PC-9 (cell line): ENCODE measurements around the gene IVNS1ABP. TPM values are rescaled to one million over a fixed set of nuclear protein-coding genes. Genes with fewer than 3 reads are reported as not detected.

Experiments
- BruUV-seq: library from RNA; stranded (reverse); fragments of 400-500 nt; replicated peaks from 2 replicates; lab custom pipeline; 2021; lab: Mats Ljungman, UMichigan
- CTCF ChIA-PET: fragments of 300-600 bp; sonication (Branson Sonifier 250); formaldehyde crosslinking; loops from one replicate; lab custom pipeline; 2022; ENCODE audit warnings: antibody characterized with exemption; lab: Charles Lee
- POLR2A ChIA-PET: fragments of 300-600 bp; sonication (Branson Sonifier 250); formaldehyde crosslinking; loops from one replicate; lab custom pipeline; 2022; ENCODE audit warnings: antibody characterized with exemption; ENCODE audit not compliant: unreplicated experiment; lab: Charles Lee
- DNase-seq, 2 experiments: peaks; one replicate each; pipeline versions ENCODE4 v3.0.0 to v3.0.0-alpha.2; 2015 to 2022; ENCODE audit warnings: mixed read lengths in 1 of 2
- H2AFZ ChIP-seq: fragments of 200-600 bp; sonication (generic); 2 replicates; pipeline ENCODE4 v1.8.1; 2017; ENCODE audit warnings: antibody characterized with exemption
- H3F3A ChIP-seq: fragments of 200-600 bp; sonication (generic); 2 replicates; pipeline ENCODE4 v1.8.1; 2017; ENCODE audit warnings: antibody characterized with exemption, mild to moderate bottlenecking, low read depth; ENCODE audit not compliant: insufficient read depth
- H3K27ac ChIP-seq: fragments of 200-600 bp; sonication (generic); 2 replicates; pipeline ENCODE4 v1.6.1; 2016; ENCODE audit warnings: mixed run types
- H3K27me3 ChIP-seq: fragments of 200-600 bp; sonication (generic); 2 replicates; pipeline ENCODE4 v1.6.1; 2016; ENCODE audit warnings: low read depth, mixed run types; ENCODE audit not compliant: insufficient read depth
- H3K36me3 ChIP-seq: fragments of 200-600 bp; sonication (generic); 2 replicates; pipeline ENCODE4 v1.6.1; 2016; ENCODE audit warnings: low read depth, mixed run types
- H3K4me1 ChIP-seq: fragments of 200-600 bp; sonication (generic); replicated peaks from 2 replicates; pipeline ENCODE4 v1.6.1; 2016; ENCODE audit warnings: mixed run types; ENCODE audit not compliant: insufficient read depth
- H3K4me2 ChIP-seq: fragments of 200-600 bp; sonication (generic); 2 replicates; pipeline ENCODE4 v1.6.1; 2017; ENCODE audit warnings: mixed run types
- H3K4me3 ChIP-seq: fragments of 200-600 bp; sonication (generic); 2 replicates; pipeline ENCODE4 v1.6.1; 2016; ENCODE audit warnings: mixed run types
- H3K79me2 ChIP-seq: fragments of 200-600 bp; sonication (generic); 2 replicates; pipeline ENCODE4 v1.6.1; 2017; ENCODE audit warnings: low read depth, mixed run types
- H3K9me2 ChIP-seq: fragments of 200-600 bp; sonication (generic); 2 replicates; pipeline ENCODE4 v1.8.1; 2017; ENCODE audit warnings: mild to moderate bottlenecking; ENCODE audit not compliant: insufficient read depth
- H3K9me3 ChIP-seq: fragments of 200-600 bp; sonication (generic); 2 replicates; pipeline ENCODE4 v1.8.1; 2016; ENCODE audit warnings: low read depth; ENCODE audit not compliant: insufficient read depth
- H4K20me1 ChIP-seq: fragments of 200-600 bp; sonication (generic); 2 replicates; pipeline ENCODE4 v1.8.1; 2017; ENCODE audit not compliant: insufficient read depth
- EZH2 ChIP-seq: fragments of 200-600 bp; sonication (generic); IDR thresholded peaks from 2 replicates; pipeline ENCODE4 v1.8.0; 2017; ENCODE audit warnings: antibody characterized with exemption, low read depth
- intact Hi-C: fragments of 100-400 bp; cut with micrococcal nuclease; formaldehyde crosslinking; loops from one replicate; pipeline ENCODE4 v1.10.0; 2022; ENCODE audit not compliant: unreplicated experiment
- total RNA-seq: library from RNA; stranded (reverse); gene quantifications from 2 replicates; pipeline ENCODE4 v1.2.3, GENCODE V29; 2021
- TF ChIP-seq, protein P1 (sequence below): fragments of 200-600 bp; sonication (generic); conservative IDR thresholded peaks from 2 replicates; pipeline ENCODE4 v1.6.1; 2017; ENCODE audit warnings: mixed run types, antibody characterized with exemption, mild to moderate bottlenecking, moderate library complexity

Gene IVNS1ABP
- total RNA-seq, 1 experiment from 2014 or later: 38.8 TPM

DNA sequence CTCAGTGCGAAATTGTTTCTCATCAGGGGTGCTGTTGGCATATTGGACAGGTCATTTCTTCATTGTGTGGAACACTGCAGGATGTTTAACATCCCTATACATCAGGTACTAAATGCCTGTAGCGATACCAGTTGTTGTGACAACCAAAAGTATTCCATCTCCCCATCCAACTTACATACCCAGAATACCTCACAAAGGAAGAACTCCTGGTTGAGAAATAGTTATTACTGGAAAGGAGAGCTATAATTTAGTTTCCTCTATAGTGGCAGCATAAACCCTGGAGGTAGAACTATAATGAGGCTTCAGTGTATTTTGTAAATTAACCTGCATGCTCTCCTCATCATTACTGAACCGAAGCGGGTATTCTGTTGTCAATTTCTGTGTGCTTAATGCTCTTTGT is 45.1 kb downstream of the IVNS1ABP start:
- POLR2A ChIA-PET: no interaction called here
- CTCF ChIA-PET: no interaction called here

DNA sequence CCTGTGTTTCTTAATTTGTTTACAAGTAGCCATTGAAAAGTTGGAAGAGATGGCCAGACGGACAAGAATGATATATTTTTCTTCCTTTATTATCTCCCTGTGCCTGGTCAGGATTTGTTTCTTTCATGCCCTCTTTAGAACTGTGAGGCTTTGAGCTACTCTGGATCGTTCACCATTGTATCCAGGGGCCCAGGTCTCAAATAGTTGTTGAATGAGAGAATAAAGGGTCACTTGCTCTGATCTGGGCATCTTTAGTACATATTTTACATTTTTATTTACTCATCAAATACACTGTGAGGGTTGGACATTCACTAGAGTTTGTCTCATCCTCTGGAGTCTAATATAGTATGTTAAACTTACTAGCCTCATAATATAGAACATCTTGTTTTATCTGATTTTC is 48.7 kb downstream of the IVNS1ABP start:
- no peak for TF ChIP-seq EZH2
- TF ChIP-seq, protein P1, sequence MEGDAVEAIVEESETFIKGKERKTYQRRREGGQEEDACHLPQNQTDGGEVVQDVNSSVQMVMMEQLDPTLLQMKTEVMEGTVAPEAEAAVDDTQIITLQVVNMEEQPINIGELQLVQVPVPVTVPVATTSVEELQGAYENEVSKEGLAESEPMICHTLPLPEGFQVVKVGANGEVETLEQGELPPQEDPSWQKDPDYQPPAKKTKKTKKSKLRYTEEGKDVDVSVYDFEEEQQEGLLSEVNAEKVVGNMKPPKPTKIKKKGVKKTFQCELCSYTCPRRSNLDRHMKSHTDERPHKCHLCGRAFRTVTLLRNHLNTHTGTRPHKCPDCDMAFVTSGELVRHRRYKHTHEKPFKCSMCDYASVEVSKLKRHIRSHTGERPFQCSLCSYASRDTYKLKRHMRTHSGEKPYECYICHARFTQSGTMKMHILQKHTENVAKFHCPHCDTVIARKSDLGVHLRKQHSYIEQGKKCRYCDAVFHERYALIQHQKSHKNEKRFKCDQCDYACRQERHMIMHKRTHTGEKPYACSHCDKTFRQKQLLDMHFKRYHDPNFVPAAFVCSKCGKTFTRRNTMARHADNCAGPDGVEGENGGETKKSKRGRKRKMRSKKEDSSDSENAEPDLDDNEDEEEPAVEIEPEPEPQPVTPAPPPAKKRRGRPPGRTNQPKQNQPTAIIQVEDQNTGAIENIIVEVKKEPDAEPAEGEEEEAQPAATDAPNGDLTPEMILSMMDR: no peak
- Histone ChIP-seq H4K20me1 (no peaks in the 10 kb centered on the region), H3K36me3 (no peaks in the 10 kb centered on the region), H3F3A (no peaks in the 10 kb centered on the region), H3K9me2 (no peaks in the 10 kb centered on the region), H3K27ac (no peak overlapping the region), H3K9me3 (no peaks in the 10 kb centered on the region), H3K4me2 (no peak overlapping the region), H2AFZ (no peak overlapping the region), H3K4me3 (no peak overlapping the region), H3K27me3 (no peaks in the 10 kb centered on the region), H3K79me2 (no peaks in the 10 kb centered on the region), H3K4me1 (no peaks in the 10 kb centered on the region)
- ChIA-PET CTCF (no interaction called here), POLR2A (no interaction called here)
- DNase-seq: no peak
- intact Hi-C loops: no loop called here
- BruUV-seq: no TSS peak

More for the DNA sequence above, 45.1 kb downstream of the IVNS1ABP start:
- Histone ChIP-seq H2AFZ (no peak overlapping the region), H3K27ac (no peak overlapping the region), H3K36me3 (no peaks in the 10 kb centered on the region), H3K4me1 (no peaks in the 10 kb centered on the region), H3K9me3 (no peaks in the 10 kb centered on the region), H3K9me2 (no peaks in the 10 kb centered on the region), H4K20me1 (no peaks in the 10 kb centered on the region), H3K4me3 (no peak overlapping the region), H3K27me3 (no peaks in the 10 kb centered on the region), H3K4me2 (no peak overlapping the region), H3F3A (no peaks in the 10 kb centered on the region), H3K79me2 (no peaks in the 10 kb centered on the region)
- BruUV-seq: no TSS peak
- TF ChIP-seq, protein P1: no peak
- TF ChIP-seq EZH2: no peak
- intact Hi-C loops: no loop called here
- DNase-seq: no peak

DNA sequence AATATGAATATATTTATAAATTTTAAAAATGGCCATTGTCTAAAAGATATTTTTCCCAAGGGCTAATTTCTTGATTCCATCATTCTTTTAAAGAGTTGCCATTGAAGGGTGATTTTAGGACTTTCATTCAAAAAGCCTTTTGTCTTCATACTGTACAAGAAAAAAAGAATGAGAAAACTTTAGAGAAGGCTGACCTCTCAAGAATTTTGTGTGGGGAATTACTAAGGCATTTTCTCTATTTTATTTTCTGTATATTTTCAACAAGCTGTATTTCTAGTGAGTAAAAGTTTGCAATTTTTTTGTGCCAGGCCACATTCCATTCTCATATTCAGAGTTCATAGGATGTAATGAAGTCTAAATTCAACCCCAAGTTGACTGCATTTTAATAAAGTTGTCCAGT is 49.3 kb downstream of the IVNS1ABP start:
- ChIA-PET POLR2A (no interaction called here), CTCF (no interaction called here)
- Histone ChIP-seq H3K9me2 (no peaks in the 10 kb centered on the region), H3K9me3 (no peaks in the 10 kb centered on the region), H3K4me2 (no peak overlapping the region), H3K36me3 (no peaks in the 10 kb centered on the region), H3K4me1 (no peaks in the 10 kb centered on the region), H3K79me2 (no peaks in the 10 kb centered on the region), H2AFZ (no peak overlapping the region), H3K4me3 (no peak overlapping the region), H3K27ac (no peak overlapping the region), H3F3A (no peaks in the 10 kb centered on the region), H3K27me3 (no peaks in the 10 kb centered on the region), H4K20me1 (no peaks in the 10 kb centered on the region)
- DNase-seq: no peak
- no TSS peak for BruUV-seq
- no peak for TF ChIP-seq EZH2
- TF ChIP-seq, protein P1: no peak
- intact Hi-C loops: no loop called here
